T47D (cell line): Measurements from ENCODE around the gene SLC47A1.
A peak's percentile ranks its signal among the peaks of the same experiment; 100 is the strongest.

Source experiments
- DNase-seq, 2 experiments: peaks; one replicate each; pipeline versions ENCODE4 v3.0.0 to v3.0.0-alpha.2; 2011 to 2012; ENCODE audit warnings: low read depth in 1 of 2, low spot score in 1 of 2
- JUND ChIP-seq: IDR thresholded peaks from 2 replicates; pipeline ENCODE4 v1.6.1; 2012; ENCODE audit warnings: low read depth
- in situ Hi-C: cut with HindIII; loops from 2 replicates; pipeline ENCODE4 v1.10.0; 2016; ENCODE audit warnings: low sequenced_read_pairs, low pct_unique_long_range_greater_than_20kb

Gene SLC47A1

DNA sequence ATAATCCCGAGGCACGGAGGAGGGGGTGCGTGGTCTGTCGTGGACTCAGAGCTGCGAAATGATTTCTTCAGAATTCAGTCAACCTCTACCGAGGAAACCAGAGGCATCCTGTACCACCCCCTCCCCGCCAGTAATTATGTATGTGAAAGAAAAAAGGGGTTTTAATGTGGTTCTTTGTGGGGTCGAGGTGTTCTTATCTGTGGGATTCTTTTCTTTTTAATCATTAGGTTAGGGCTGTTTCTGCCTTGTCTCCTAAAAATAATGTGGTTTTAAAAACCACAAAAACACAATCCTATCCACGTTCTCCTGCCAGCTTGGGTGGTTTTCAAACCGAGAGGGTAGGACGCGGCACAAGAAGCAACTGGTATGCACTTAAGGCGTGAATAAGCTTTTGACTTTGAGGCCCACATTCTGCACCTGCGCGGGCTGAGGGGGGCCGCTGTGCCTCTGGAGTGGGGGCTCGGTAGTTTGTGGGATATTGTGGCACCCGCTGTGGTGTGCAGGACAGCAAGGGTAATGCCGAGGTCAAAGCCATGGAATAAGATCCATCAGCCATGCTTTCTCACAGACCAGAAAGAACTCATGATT is 1.0 kb downstream of the SLC47A1 start:
- DNase-seq, result no peak
- in situ Hi-C loops, result no loop called here
- no peak for TF ChIP-seq JUND

DNA sequence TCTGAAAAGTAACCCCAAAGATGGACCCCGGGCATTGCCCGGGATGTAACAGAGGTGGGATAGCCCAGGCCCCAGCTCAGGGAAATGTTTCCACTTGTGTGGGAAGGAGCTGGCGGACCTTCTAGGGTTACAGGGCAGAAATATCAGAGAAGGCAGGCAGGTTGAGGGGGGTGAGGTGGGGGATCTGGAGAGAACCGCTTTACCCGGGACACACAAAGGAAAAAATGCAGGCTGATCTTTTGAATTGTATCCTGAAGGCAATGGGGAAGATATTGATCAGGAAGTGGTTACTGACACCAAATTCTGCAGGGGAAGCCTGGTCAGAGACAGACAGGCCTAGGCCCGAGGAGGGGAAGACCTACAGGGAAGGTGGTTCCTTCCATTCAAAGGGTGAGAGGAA is 3.5 kb downstream of the SLC47A1 start:
- no peak for TF ChIP-seq JUND
- in situ Hi-C loops, result no loop called here
- DNase-seq, result peak in 1 of 2 experiments; percentile 83

DNA sequence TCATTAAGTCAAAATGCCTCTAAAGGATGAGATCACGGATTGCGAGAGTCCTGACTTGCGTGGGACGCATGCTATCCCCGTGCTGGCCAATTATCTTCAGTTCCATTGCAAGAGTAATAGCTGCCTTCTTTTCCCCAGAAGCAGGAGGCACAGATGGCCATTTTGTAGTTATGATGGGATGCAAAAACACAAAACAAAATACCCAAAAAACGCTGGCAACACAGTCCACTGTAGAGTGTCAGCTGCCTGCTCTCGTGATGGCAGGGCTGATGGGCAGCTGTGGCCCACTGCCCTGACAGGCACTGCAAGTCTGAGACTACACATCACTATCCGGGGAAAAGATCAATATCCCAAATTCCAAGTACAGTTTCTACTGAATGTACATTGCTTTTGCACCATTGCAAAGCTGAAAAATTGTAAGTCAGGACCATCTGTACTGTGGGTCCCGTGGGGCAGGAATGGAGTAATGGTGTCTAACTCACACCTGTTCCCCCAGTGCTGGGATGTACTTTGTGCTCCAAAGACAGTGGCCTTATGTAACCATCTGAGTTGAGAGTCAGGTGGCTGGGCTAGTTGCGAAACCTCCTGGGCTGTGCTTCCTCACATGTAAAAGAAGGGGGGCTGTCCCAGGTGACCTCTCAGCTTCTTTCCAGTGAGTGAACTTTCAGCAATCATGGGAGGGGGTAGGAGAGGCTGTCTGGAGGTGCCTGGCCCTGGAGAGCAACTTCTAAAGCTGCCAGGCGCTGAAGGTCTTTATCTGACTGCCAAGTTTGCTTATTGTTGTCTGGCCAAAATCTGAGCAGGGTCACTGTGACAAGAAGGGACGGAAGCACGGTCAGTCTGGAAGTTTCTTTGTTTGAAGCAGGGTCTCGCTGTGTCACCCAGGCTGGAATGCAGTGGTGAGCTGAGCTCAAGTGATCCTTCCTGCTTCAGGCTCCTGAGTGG is 4.7 kb downstream of the SLC47A1 start:
- TF ChIP-seq JUND, result no peak
- peak in 1 of 2 experiments; percentile 85 for DNase-seq
- in situ Hi-C loops, result no loop called here

- TF ChIP-seq JUND, result no peak
Observed at GRCh38 chr17:19539040-19539399, 5.4 kb downstream of the SLC47A1 start.

DNA sequence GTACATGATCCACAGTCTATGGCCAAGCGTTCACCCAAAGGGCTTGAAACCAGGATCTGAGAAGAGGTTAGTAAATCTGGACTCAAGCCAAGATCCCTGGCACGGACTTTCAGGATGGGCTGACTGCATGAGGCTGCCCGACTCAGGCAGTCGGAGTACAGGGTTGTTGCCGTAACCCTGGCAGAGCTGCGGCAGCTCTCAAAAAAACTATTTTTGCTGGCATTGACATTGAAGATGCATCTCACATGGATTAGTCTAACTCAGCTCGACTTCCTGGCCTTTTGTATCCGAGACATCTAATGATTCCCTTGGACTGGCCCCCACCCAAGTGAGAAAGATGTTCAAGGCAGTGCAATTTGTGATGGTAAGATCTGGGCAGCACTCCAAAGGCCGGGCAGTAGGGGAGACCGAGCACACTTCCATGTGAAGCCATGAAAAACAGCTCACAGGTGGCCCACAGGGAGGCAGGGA is 6.2 kb downstream of the SLC47A1 start:
- in situ Hi-C loops, result no loop called here
- no peak for DNase-seq
- no peak for TF ChIP-seq JUND

More at GRCh38 chr17:19539040-19539399, 5.4 kb downstream of the SLC47A1 start:
- in situ Hi-C loops, result no loop called here
- DNase-seq, result peak in 1 of 2 experiments; percentile 27

GRCh38 chr17:19540706-19541370 is 7.2 kb downstream of the SLC47A1 start:
- DNase-seq, result no peak
- in situ Hi-C loops, result no loop called here
- TF ChIP-seq JUND, result no peak

GRCh38 chr17:19541445-19541844 is 7.8 kb downstream of the SLC47A1 start:
- TF ChIP-seq JUND, result no peak
- peak in 1 of 2 experiments; percentile 40 for DNase-seq
- in situ Hi-C loops, result no loop called here

- no peak for TF ChIP-seq JUND
- in situ Hi-C loops, result no loop called here
- DNase-seq, result no peak
Observed at GRCh38 chr17:19542247-19542646, 8.6 kb downstream of the SLC47A1 start.

- in situ Hi-C loops, result no loop called here
- no peak for DNase-seq
- no peak for TF ChIP-seq JUND
Observed at GRCh38 chr17:19544366-19544765, 10.7 kb downstream of the SLC47A1 start.

GRCh38 chr17:19546289-19547065 is 12.8 kb downstream of the SLC47A1 start:
- no peak for TF ChIP-seq JUND
- peak in 1 of 2 experiments; percentile 55 for DNase-seq
- in situ Hi-C loops, result no loop called here

GRCh38 chr17:19549746-19550623 is 16.3 kb downstream of the SLC47A1 start:
- DNase-seq, result no peak
- no peak for TF ChIP-seq JUND
- in situ Hi-C loops, result no loop called here
